GM18511 (cell line): ENCODE results near the gene KDM4C.

Experiments
- ATAC-seq: cut with Tn5 transposase; IDR thresholded peaks from one replicate; pipeline ENCODE4 v1.9.1; 2021; ENCODE audit warnings: mild to moderate bottlenecking, moderate library complexity; ENCODE audit not compliant: unreplicated experiment

The KDM4C gene

DNA sequence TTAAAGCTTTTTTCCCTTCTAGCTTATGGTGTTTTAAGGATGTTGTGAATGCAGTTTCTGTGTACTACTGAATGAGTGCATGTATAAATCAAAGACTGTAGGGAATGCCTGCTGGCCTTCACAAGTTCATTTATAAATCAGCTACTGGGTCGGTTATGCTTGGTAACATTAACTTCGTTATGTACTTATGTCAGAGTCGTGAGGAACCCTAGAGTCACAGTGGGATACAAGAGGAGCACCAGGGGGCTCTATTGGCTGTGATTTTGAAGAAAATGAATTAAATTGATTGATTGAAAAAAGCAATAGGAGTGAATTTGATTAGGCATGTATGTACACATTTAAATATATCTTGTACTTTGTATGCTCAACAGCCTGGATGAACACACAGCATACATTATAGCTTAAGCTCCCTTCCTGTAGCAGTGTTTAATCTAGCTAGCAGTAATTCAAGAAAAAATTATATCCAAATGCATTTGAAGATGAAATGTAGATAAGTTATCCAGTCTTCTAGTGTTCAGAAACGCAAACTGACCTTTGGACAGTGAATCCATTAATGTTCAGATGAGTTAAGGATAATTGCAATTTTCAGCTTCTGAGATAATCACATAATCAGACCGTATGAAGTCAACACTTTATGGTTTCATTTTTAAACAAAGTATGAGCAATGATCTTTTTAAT, 204.2 kb downstream of the KDM4C start:
- ATAC-seq, result no peak

- no peak for ATAC-seq
Measured at GRCh38 chr9:6965566-6965965, 207.8 kb downstream of the KDM4C start.

GRCh38 chr9:6968271-6968670, 210.5 kb downstream of the KDM4C start:
- no peak for ATAC-seq

- no peak for ATAC-seq
Measured at GRCh38 chr9:6969805-6970204, 212.0 kb downstream of the KDM4C start.

GRCh38 chr9:6973089-6973488, 215.3 kb downstream of the KDM4C start:
- ATAC-seq, result no peak

DNA sequence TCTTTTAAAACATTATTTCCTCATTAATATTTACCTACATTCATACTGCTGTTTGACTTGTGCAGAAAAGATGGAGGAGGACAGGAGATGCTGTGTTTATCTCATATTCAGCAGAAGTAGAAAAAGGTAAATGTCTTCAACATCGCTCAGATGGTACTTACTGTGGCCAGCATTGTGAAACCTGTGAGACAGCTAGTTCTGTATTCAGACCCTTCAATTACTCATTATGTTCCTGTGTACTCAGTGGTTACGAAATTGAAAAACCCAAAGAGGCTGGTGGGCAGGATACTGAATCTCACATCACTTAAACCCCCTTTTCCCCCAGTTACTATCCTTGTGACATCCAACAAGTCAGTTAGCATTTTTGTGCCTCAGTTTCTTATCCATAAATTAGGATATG, 216.0 kb downstream of the KDM4C start:
- ATAC-seq, result peak; percentile 98

GRCh38 chr9:6975198-6975597, 217.4 kb downstream of the KDM4C start:
- ATAC-seq, result no peak

DNA sequence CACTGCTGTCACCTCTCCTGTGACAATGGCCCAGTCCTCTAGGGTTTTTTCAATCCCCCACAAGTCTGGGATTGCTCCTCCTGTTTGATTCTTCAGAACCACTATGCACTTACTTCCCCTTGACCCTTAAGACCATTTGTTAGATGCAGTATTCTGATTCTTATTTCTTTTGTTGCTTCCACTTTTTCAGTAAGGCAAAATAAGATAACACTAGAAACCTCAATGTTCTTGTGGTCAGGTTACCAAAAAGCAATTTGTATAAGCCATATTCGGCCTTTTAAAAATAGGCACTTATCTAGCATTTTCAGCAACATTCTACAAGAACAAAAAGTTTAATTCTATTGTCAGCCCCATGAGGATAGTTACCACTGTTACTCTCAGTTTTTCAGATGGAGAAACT, 220.0 kb downstream of the KDM4C start:
- no peak for ATAC-seq

GRCh38 chr9:6978591-6978990, 220.8 kb downstream of the KDM4C start:
- no peak for ATAC-seq

DNA sequence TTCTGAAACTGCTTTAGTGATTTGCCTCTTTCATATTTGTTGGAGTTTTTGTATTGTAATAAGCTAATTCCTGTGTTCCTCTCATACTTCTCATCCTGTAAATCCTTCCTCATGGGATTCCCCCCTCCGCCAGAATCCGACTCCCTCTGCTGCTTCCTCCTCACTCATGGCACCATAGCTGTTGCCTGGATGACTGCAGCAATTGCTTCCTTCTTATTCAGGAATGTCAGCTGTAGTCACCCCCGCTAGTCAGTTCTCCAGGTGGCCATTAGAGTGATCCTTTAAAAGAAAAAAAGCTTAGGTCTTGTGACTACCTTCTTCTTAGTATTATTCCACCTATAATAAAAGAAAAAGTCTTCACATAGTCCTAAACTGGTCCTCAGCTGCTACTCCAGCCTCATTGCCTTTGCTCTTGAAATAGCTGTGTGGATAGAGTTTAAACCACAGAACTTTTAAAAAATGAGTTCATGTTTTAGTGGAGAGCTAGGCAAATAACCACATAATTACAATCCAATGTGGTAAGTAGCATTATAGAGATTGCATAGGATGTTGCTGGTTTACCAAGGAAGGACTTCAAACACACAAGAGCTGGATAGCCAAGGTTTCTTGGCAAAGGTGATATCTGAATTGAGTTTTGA, 227.3 kb downstream of the KDM4C start:
- no peak for ATAC-seq

DNA sequence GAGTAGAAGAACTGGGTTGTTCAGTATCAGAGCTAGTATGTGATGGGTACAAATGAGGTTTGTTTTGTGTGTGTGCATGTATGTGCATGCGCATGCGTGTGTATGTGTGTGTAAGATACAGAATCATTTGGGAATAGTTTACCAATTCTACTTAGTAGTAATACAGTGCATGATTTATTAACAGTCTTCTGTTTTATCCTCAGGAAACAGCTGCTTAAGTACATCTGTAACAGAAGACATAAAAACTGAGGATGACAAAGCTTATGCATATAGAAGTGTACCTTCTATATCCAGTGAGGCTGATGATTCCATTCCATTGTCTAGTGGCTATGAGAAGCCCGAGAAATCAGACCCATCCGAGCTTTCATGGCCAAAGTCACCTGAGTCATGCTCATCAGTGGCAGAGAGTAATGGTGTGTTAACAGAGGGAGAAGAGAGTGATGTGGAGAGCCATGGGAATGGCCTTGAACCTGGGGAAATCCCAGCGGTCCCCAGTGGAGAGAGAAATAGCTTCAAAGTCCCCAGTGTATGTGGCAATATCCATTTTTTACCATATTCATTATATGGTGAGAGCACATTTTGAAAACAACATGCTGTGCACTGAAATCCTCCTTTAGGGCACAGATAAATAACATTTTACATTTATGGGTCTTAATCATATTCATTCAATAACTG, 228.5 kb downstream of the KDM4C start:
- no peak for ATAC-seq

GRCh38 chr9:6987381-6987780, 229.6 kb downstream of the KDM4C start:
- no peak for ATAC-seq

- no peak for ATAC-seq
Measured at GRCh38 chr9:6991418-6991817, 233.6 kb downstream of the KDM4C start.

GRCh38 chr9:6996061-6996854, 238.5 kb downstream of the KDM4C start:
- no peak for ATAC-seq

DNA sequence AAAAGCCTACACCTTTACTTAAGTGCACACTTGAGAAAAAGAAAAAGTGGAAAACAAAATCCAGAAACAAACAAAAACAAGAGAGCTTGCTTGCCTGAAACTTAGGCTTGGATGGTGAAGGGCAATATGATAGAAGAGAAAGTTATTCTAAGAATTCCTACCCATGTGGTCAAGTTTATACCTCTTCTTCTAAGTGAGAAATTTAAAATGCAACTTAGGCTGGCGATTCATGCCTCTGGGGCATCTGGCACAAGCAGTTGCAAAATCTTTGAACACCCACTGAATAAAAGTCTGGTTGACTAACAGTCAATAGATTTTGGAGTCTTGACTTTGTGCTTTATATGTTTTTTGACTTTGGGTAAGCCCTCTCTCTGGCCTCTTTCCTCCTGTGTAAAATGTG, 239.6 kb downstream of the KDM4C start:
- ATAC-seq, result no peak

DNA sequence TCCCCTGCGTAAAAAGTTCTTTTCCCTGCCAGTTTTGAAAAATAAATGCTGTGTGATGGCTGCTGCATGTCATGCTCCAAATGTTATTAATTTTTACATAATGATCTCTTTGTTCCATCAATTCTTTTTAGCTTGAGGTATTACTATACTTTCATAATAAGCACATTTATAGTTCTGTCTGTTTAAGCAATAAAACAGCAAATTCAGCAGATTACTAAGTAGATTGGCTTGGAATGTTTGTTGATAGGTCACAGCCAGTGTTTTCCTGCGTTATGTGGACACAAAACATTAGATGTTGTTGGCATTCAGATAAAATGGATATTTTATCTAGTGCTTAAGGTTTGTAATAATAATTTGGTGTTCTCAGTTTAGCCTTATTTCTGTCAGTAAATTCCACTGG, 242.0 kb downstream of the KDM4C start:
- ATAC-seq, result no peak

DNA sequence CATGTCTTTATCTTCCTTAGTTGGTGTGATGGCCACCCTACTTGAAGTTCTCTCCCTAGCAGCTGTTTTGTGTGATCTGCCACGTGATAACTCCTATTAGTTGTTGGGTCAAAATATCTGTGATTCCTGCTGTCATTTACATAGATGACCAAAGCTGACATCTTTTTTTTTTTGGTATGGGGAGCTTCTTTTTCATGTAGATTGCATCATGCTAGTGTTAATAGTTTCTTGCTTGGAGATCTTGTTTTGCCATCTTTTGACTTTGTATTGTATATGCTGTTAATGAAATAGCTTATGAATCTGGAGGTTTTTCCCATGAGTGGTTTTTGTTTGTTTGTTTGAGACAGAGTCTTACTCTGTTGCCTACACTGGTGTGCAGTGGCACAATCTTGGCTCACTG, 243.8 kb downstream of the KDM4C start:
- ATAC-seq, result no peak

DNA sequence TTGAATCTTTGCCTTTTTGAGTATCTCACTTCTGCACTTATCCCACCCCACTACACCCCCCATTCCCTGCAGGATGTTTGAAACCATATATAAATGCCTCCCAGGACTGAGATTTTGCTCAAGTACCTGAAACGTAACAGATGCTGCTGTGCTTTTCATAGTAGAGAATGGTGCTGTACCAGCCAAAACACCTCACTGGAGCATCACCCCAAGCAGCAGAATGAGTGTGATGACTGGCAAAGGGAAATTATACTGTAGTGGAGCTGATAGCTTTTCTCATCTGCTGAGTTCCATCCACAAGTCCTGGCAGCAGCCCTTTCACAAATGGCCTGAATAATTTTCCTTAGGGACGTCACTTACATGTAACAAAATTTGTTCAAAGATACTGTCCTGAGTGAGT, 246.1 kb downstream of the KDM4C start:
- ATAC-seq, result no peak

- no peak for ATAC-seq
Measured at GRCh38 chr9:7006417-7006816, 248.6 kb downstream of the KDM4C start.

DNA sequence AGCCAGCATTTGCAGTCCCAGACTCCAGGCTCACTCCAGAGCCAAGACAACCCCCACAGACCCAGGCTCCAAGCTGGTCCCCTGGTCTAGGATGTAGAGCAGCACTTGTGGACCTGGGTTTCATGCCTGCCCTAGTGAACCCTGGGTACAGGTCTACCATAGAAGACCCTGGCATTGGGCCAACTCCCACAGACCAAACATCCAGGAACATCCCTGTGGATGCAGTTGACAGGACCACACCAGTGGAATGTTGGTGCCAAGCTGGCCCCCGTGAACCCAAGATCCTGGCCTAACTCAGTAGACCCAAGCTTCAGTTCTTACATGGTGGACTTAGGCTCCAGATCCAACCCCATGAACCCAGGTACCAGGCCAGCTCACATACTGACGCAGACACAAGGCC, 250.6 kb downstream of the KDM4C start:
- no peak for ATAC-seq

DNA sequence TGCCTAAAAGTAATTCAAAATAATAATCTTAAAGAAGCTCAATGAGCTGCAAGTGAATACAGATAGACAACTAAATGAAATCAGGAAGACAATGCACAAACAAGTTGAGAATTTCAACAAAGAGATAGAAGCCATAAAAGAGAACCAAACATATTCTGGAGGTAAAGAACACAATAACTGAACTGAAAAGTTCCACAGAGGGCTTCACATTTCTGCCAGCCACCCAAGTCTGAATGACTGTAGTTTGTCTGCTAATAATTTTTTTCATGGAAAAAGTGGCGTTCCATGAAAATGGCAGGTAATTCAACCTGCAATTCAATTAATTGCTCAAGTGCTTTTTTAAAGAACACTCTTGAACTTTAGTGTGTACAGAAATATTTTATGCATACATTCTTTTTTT, 251.3 kb downstream of the KDM4C start:
- ATAC-seq, result no peak
